HepG2 (cell line): ENCODE data around the gene ZNF771. TPM values are rescaled to one million over a fixed set of nuclear protein-coding genes. Genes with fewer than 3 reads are reported as not detected.
A peak's percentile ranks its signal among the peaks of the same experiment; 100 is the strongest.

Source experiments
- AHR ChIP-seq: IDR thresholded peaks from 2 replicates; pipeline ENCODE4 v1.6.1; 2018; ENCODE audit warnings: missing genetic modification reagents, missing compliant biosample characterization
- CAMTA2 ChIP-seq: sonication (generic); formaldehyde crosslinking; IDR thresholded peaks from 2 replicates; pipeline ENCODE4 v1.4.0; 2020; ENCODE audit warnings: mild to moderate bottlenecking, missing genetic modification reagents, borderline replicate concordance
- ELF3 ChIP-seq: IDR thresholded peaks from 2 replicates; pipeline ENCODE4 v1.6.1; 2016; ENCODE audit warnings: missing genetic modification reagents, missing compliant biosample characterization
- ERF ChIP-seq: IDR thresholded peaks from 2 replicates; pipeline ENCODE4 v1.6.1; 2018; ENCODE audit warnings: missing biosample characterization, missing genetic modification reagents
- FOXA1 ChIP-seq, 2 experiments: fragments of 450-650 bp in 1 of 2; sonication (generic) in 1 of 2; formaldehyde crosslinking in 1 of 2; IDR thresholded peaks; 2 replicates each; pipeline versions ENCODE4 v1.4.0 to v1.6.1; 2016 to 2020; ENCODE audit warnings: missing genetic modification reagents in 1 of 2
- MEIS2 ChIP-seq: sonication (generic); formaldehyde crosslinking; IDR thresholded peaks from 2 replicates; pipeline ENCODE4 v1.9.0; 2021; ENCODE audit warnings: mild to moderate bottlenecking, missing genetic modification reagents
- NFE2L1 ChIP-seq: sonication (generic); formaldehyde crosslinking; IDR thresholded peaks from 2 replicates; pipeline ENCODE4 v1.4.0; 2020; ENCODE audit warnings: missing genetic modification reagents, mild to moderate bottlenecking, borderline replicate concordance
- POGZ ChIP-seq: sonication (generic); formaldehyde crosslinking; IDR thresholded peaks from 2 replicates; pipeline ENCODE4 v1.4.0; 2020; ENCODE audit warnings: mild to moderate bottlenecking, missing genetic modification reagents
- SMAD1 ChIP-seq: sonication (generic); formaldehyde crosslinking; IDR thresholded peaks from 2 replicates; pipeline ENCODE4 v1.4.0; 2020; ENCODE audit warnings: missing genetic modification reagents, low read depth, mild to moderate bottlenecking, borderline replicate concordance
- SP2 ChIP-seq: sonication (generic); formaldehyde crosslinking; IDR thresholded peaks from 2 replicates; pipeline ENCODE4 v1.5.1; 2020; ENCODE audit warnings: mild to moderate bottlenecking, missing genetic modification reagents
- SP5 ChIP-seq: IDR thresholded peaks from 2 replicates; pipeline ENCODE4 v1.6.1; 2016; ENCODE audit warnings: low read depth, borderline replicate concordance
- THAP11 ChIP-seq: IDR thresholded peaks from 2 replicates; pipeline ENCODE4 v1.6.1; 2016; ENCODE audit warnings: missing biosample characterization, missing genetic modification reagents
- ZBTB8A ChIP-seq: sonication (generic); formaldehyde crosslinking; IDR thresholded peaks from 2 replicates; pipeline ENCODE4 v1.4.0; 2020; ENCODE audit warnings: mild to moderate bottlenecking, low read depth, missing genetic modification reagents, borderline replicate concordance
- ZNF44 ChIP-seq: sonication (generic); formaldehyde crosslinking; IDR thresholded peaks from 2 replicates; pipeline ENCODE4 v1.5.1; 2020; ENCODE audit warnings: mild to moderate bottlenecking, missing genetic modification reagents
- ZNF614 ChIP-seq: IDR thresholded peaks from 2 replicates; pipeline ENCODE4 v1.6.1; 2018; ENCODE audit warnings: missing biosample characterization, missing genetic modification reagents, inconsistent platforms, borderline replicate concordance
- ZNF775 ChIP-seq: sonication (generic); formaldehyde crosslinking; IDR thresholded peaks from 2 replicates; pipeline ENCODE4 v1.4.0; 2020; ENCODE audit warnings: missing genetic modification reagents, mild to moderate bottlenecking, moderate library complexity, borderline replicate concordance
- ZNF841 ChIP-seq: sonication (generic); formaldehyde crosslinking; IDR thresholded peaks from 2 replicates; pipeline ENCODE4 v1.8.1; 2023; ENCODE audit warnings: missing genetic modification reagents, borderline replicate concordance
- polyA plus RNA-seq, 8 experiments: library from polyadenylated mRNA; depleted of rRNA in 3 of 8; stranded (reverse) in 7 of 8; unstranded in 1 of 8; fragments of >200 nt; fragmentation: Illumina TruSeq in 4 of 8; extraction: Trizol in 4 of 8; gene quantifications; 2 replicates each; pipeline versions ENCODE4 v1.2.1 to v1.2.3, GENCODE V29; 2011 to 2016; ENCODE audit warnings: low read depth in 4 of 8, missing spikeins in 1 of 8, mixed read lengths in 1 of 8; ENCODE audit not compliant: insufficient read depth in 1 of 8
- total RNA-seq, 5 experiments: library from RNA; depleted of rRNA; stranded (reverse); fragments of >200 nt; fragmentation: Illumina TruSeq; extraction: Trizol; gene quantifications; 2 replicates each; pipeline ENCODE4 v1.2.3, GENCODE V29; 2016; ENCODE audit warnings: low read depth in 1 of 5
- TF ChIP-seq, protein P1 (sequence below): sonication (generic); formaldehyde crosslinking; IDR thresholded peaks from 2 replicates; pipeline ENCODE4 v1.4.0; 2020; ENCODE audit warnings: mild to moderate bottlenecking, low read depth, missing genetic modification reagents
- TF ChIP-seq, protein P2 (sequence below): sonication (generic); formaldehyde crosslinking; IDR thresholded peaks from 2 replicates; pipeline ENCODE4 v1.4.0; 2020; ENCODE audit warnings: mild to moderate bottlenecking, missing genetic modification reagents
- TF ChIP-seq, protein P3 (sequence below): sonication (generic); formaldehyde crosslinking; IDR thresholded peaks from 2 replicates; pipeline ENCODE4 v1.4.0; 2020; ENCODE audit warnings: missing genetic modification reagents
- TF ChIP-seq, protein P4 (sequence below): sonication (generic); formaldehyde crosslinking; IDR thresholded peaks from 2 replicates; pipeline ENCODE4 v1.9.0; 2021; ENCODE audit warnings: missing genetic modification reagents, mild to moderate bottlenecking, borderline replicate concordance
- TF ChIP-seq, protein P5 (sequence below): sonication (generic); formaldehyde crosslinking; IDR thresholded peaks from 2 replicates; pipeline ENCODE4 v1.5.1; 2020; ENCODE audit warnings: mild to moderate bottlenecking, missing genetic modification reagents, borderline replicate concordance

Gene ZNF771
- total and polyA plus RNA-seq, 2 of the 13 experiments (the other 11 are each of a cell fraction or from before 2014, with no cell fraction given) = 5.0 to 11.8 TPM

DNA sequence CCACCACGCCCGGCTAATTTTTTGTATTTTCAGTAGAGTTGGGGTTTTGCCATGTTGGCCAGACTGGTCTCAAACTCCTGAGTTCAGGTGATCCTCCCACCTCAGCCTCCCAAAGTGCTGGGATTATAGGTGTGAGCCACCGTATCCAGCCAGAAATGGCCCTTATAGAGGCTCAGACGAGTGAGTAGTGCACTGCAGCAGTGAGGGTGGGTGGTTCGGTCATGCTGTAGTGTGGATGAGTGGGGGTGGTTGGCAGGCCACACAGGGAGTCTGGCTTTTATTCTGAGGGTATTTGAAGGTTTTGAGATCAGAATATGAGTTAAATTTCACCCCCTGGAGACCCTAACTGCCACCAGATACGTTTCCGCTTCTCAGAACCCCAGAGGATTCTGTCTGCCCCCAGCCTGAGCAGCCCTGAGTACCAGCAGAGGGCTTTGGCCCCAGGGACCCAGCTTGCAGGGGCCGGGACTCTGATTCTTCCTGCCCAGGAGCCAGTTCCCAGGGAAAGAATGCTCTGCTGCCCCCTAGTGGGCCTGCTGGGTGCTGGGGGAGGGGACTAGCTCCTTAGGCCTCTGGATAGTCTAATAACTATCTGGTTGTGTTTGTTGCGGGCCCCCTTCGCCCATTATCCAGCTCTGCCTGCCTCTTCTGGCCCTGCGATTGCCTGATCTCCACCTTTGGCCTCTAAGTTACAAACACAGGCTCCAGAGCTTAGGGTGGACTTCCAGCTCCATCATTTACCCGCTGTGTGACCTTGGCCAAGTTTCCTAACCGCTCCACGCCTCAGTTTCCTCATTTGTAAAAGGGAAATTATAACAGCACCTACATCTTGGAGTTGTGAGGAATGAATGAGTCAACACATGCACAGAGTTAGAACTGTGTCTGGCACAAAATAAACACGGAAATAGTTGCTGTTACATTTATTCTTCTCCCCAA, 2.0 kb downstream of the ZNF771 start (continued):
- TF ChIP-seq SP5 (CRISPR knock-in tag) = 0 out of 2 replicates have a peak, but pooled peaks have one; percentile 23
- TF ChIP-seq ZNF44 = no peak; the same call in 1 of the 2 replicates
- TF ChIP-seq SMAD1 = no peak
- 0 out of 2 replicates have a peak, but pooled peaks have one; percentile 21 for TF ChIP-seq NFE2L1
- no peak for TF ChIP-seq POGZ (CRISPR knock-in tag)
- TF ChIP-seq ELF3 (CRISPR knock-in tag) = peak; percentile 69
- TF ChIP-seq, protein P1, sequence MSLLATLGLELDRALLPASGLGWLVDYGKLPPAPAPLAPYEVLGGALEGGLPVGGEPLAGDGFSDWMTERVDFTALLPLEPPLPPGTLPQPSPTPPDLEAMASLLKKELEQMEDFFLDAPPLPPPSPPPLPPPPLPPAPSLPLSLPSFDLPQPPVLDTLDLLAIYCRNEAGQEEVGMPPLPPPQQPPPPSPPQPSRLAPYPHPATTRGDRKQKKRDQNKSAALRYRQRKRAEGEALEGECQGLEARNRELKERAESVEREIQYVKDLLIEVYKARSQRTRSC (CRISPR knock-in tag) = no peak
- peak; percentile 61; the same call in 1 of the 2 replicates for TF ChIP-seq ZNF614
- 0 out of 2 replicates have a peak, but pooled peaks have one; percentile 67 for TF ChIP-seq CAMTA2 (CRISPR knock-in tag)
- TF ChIP-seq ERF (CRISPR knock-in tag) = peak; percentile 73
- TF ChIP-seq, protein P2, sequence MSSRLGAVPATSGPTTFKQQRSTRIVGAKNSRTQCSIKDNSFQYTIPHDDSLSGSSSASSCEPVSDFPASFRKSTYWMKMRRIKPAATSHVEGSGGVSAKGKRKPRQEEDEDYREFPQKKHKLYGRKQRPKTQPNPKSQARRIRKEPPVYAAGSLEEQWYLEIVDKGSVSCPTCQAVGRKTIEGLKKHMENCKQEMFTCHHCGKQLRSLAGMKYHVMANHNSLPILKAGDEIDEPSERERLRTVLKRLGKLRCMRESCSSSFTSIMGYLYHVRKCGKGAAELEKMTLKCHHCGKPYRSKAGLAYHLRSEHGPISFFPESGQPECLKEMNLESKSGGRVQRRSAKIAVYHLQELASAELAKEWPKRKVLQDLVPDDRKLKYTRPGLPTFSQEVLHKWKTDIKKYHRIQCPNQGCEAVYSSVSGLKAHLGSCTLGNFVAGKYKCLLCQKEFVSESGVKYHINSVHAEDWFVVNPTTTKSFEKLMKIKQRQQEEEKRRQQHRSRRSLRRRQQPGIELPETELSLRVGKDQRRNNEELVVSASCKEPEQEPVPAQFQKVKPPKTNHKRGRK (CRISPR knock-in tag) = no peak
- TF ChIP-seq MEIS2 = 0 out of 2 replicates have a peak, but pooled peaks have one; percentile 49
- TF ChIP-seq THAP11 (CRISPR knock-in tag) = peak; percentile 71
- TF ChIP-seq ZBTB8A (CRISPR knock-in tag) = no peak
- no peak for TF ChIP-seq FOXA1 (IDR thresholded peaks at IDR 0.05)
- no peak for TF ChIP-seq FOXA1 (CRISPR knock-in tag; IDR thresholded peaks at IDR 0.05)
- TF ChIP-seq, protein P3, sequence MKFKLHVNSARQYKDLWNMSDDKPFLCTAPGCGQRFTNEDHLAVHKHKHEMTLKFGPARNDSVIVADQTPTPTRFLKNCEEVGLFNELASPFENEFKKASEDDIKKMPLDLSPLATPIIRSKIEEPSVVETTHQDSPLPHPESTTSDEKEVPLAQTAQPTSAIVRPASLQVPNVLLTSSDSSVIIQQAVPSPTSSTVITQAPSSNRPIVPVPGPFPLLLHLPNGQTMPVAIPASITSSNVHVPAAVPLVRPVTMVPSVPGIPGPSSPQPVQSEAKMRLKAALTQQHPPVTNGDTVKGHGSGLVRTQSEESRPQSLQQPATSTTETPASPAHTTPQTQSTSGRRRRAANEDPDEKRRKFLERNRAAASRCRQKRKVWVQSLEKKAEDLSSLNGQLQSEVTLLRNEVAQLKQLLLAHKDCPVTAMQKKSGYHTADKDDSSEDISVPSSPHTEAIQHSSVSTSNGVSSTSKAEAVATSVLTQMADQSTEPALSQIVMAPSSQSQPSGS = peak; percentile 63; the same call in 1 of the 2 replicates
- TF ChIP-seq ZNF775 (CRISPR knock-in tag) = no peak
- TF ChIP-seq, protein P4, sequence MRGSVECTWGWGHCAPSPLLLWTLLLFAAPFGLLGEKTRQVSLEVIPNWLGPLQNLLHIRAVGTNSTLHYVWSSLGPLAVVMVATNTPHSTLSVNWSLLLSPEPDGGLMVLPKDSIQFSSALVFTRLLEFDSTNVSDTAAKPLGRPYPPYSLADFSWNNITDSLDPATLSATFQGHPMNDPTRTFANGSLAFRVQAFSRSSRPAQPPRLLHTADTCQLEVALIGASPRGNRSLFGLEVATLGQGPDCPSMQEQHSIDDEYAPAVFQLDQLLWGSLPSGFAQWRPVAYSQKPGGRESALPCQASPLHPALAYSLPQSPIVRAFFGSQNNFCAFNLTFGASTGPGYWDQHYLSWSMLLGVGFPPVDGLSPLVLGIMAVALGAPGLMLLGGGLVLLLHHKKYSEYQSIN (CRISPR knock-in tag) = no peak
- TF ChIP-seq AHR (CRISPR knock-in tag) = 0 out of 2 replicates have a peak, but pooled peaks have one; percentile 56
- no peak for TF ChIP-seq ZNF841 (CRISPR knock-in tag)
- TF ChIP-seq, protein P5, sequence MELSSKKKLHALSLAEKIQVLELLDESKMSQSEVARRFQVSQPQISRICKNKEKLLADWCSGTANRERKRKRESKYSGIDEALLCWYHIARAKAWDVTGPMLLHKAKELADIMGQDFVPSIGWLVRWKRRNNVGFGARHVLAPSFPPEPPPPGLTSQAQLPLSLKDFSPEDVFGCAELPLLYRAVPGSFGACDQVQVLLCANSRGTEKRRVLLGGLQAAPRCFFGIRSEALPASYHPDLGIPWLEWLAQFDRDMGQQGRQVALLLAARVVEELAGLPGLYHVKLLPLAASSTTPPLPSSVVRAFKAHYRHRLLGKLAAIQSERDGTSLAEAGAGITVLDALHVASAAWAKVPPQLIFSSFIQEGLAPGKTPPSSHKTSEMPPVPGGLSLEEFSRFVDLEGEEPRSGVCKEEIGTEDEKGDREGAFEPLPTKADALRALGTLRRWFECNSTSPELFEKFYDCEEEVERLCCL = no peak
- TF ChIP-seq SP2 (CRISPR knock-in tag) = no peak
